Prostate gland (tissue), 2 donors: ENCODE results near the gene CTDP1. TPM values are rescaled to one million over a fixed set of nuclear protein-coding genes. Genes with fewer than 3 reads are reported as not detected.

Experiments
- DNase-seq: peaks from one replicate; pipeline ENCODE4 v3.0.0-alpha.2; 2019; ENCODE audit warnings: low spot score
- H3K27ac ChIP-seq, 2 donors: fragments of 200-600 bp; sonication (generic); 2 replicates each; pipeline ENCODE4 v1.5.1; 2017 to 2019
- H3K27me3 ChIP-seq: fragments of 200-600 bp; sonication (generic); replicated peaks from 2 replicates; pipeline ENCODE4 v1.5.1; 2019; ENCODE audit not compliant: insufficient read depth
- H3K36me3 ChIP-seq, 2 donors: fragments of 200-600 bp; sonication (generic); 1 replicate in 1 of 2; 2 replicates in 1 of 2; pipeline versions ENCODE4 v1.5.1 to v1.8.1; 2017 to 2019
- H3K4me1 ChIP-seq: fragments of 200-600 bp; sonication (generic); replicated peaks from 2 replicates; pipeline ENCODE4 v1.5.1; 2019
- H3K4me3 ChIP-seq, 2 donors: fragments of 200-600 bp; sonication (generic); 2 replicates each; pipeline ENCODE4 v1.5.1; 2017 to 2019
- H3K9me3 ChIP-seq: fragments of 200-600 bp; sonication (generic); 2 replicates; pipeline ENCODE4 v1.5.1; 2017
- CTCF ChIP-seq, 4 experiments: fragments of 200-600 bp in 2 of 4; fragments of 450-650 bp in 2 of 4; sonication (generic) in 2 of 4; IDR thresholded peaks; 1 replicate in 3 of 4; 2 replicates in 1 of 4; pipeline ENCODE4 v1.5.1; 2016 to 2019; ENCODE audit warnings: antibody characterized with exemption in 4 of 4, mild to moderate bottlenecking in 2 of 4, moderate library complexity in 2 of 4
- POLR2A ChIP-seq: fragments of 450-650 bp; IDR thresholded peaks from one replicate; pipeline ENCODE4 v1.6.1; 2016; ENCODE audit warnings: antibody characterized with exemption, mild to moderate bottlenecking
- POLR2AphosphoS5 ChIP-seq: sonication (generic); formaldehyde crosslinking; IDR thresholded peaks from one replicate; pipeline ENCODE4 v1.6.1; 2017; ENCODE audit warnings: antibody characterized with exemption
- WGBS: methylation state at CpG from one replicate; pipeline ENCODE4 v1.1.5; 2018; 5-methylcytosine and 5-hydroxymethylcytosine counted together
- intact Hi-C: fragments of 100-400 bp; cut with DNase I; formaldehyde crosslinking; loops from one replicate; pipeline ENCODE4 v1.14.2; 2022
- total RNA-seq, 2 donors: library from RNA; depleted of rRNA; stranded (reverse); fragments of >200 nt; gene quantifications; one replicate each; pipeline ENCODE4 v1.1.0, GENCODE V29; 2016

Gene CTDP1
- total RNA-seq, 2 donors from 2014 or later, result 23.0 to 33.6 TPM

GRCh38 chr18:79747156-79747845 lies 67.7 kb downstream of the CTDP1 start:
- no peaks in the 10 kb centered on the region for H3K9me3 ChIP-seq
- no peaks in the 10 kb centered on the region for H3K4me1 ChIP-seq
- no peak for DNase-seq
- TF ChIP-seq POLR2A (no peak), CTCF (IDR thresholded peaks at IDR 0.05) (no peak), POLR2AphosphoS5 (no peak)
- H3K27me3 ChIP-seq, result no peaks in the 10 kb centered on the region
- no peak overlapping the region for H3K27ac ChIP-seq
- WGBS, result 98% methylated on average over 34 of the region's 35 CpGs
- no peaks in the 10 kb centered on the region for H3K36me3 ChIP-seq
- H3K4me3 ChIP-seq, result no peak overlapping the region
- intact Hi-C loops, result no loop called here

GRCh38 chr18:79748321-79749180 lies 68.9 kb downstream of the CTDP1 start:
- intact Hi-C loops, result no loop called here
- Histone ChIP-seq H3K9me3 (no peaks in the 10 kb centered on the region), H3K4me3 (no peak overlapping the region), H3K27me3 (no peaks in the 10 kb centered on the region), H3K27ac (no peak overlapping the region), H3K36me3 (peaks cover 0 to 2% of the 10 kb centered on the region in 2 donors), H3K4me1 (no peaks in the 10 kb centered on the region)
- 87% methylated on average over 33 of the region's 36 CpGs for WGBS
- no peak for TF ChIP-seq CTCF (IDR thresholded peaks at IDR 0.05)
- no peak for TF ChIP-seq POLR2AphosphoS5
- TF ChIP-seq POLR2A, result no peak
- no peak for DNase-seq

- intact Hi-C loops, result no loop called here
- no peak for DNase-seq
Measured at GRCh38 chr18:79749251-79750191, 69.9 kb downstream of the CTDP1 start.

More at GRCh38 chr18:79749251-79750191, 69.9 kb downstream of the CTDP1 start:
- H3K27ac ChIP-seq, result no peak overlapping the region
- H3K36me3 ChIP-seq, result peaks cover 0 to 9% of the 10 kb centered on the region in 2 donors
- TF ChIP-seq POLR2A (no peak), POLR2AphosphoS5 (no peak), CTCF (IDR thresholded peaks at IDR 0.05) (no peak)
- no peak overlapping the region for H3K4me3 ChIP-seq
- no peaks in the 10 kb centered on the region for H3K9me3 ChIP-seq
- H3K27me3 ChIP-seq, result no peaks in the 10 kb centered on the region
- H3K4me1 ChIP-seq, result no peaks in the 10 kb centered on the region
- WGBS, result 86% methylated on average over 49 of the region's 49 CpGs
